Superior temporal gyrus (tissue), 1 donor: ENCODE results near the gene DISP3.

Experiments
- DNase-seq: peaks from one replicate; pipeline ENCODE4 v3.0.0-alpha.2; 2016; ENCODE audit errors: extremely low spot score

Gene DISP3

GRCh38 chr1:11528611-11529261 lies 49.8 kb downstream of the DISP3 start:
- no peak for DNase-seq

- no peak for DNase-seq
Measured at GRCh38 chr1:11529330-11529729, 50.4 kb downstream of the DISP3 start.

DNA sequence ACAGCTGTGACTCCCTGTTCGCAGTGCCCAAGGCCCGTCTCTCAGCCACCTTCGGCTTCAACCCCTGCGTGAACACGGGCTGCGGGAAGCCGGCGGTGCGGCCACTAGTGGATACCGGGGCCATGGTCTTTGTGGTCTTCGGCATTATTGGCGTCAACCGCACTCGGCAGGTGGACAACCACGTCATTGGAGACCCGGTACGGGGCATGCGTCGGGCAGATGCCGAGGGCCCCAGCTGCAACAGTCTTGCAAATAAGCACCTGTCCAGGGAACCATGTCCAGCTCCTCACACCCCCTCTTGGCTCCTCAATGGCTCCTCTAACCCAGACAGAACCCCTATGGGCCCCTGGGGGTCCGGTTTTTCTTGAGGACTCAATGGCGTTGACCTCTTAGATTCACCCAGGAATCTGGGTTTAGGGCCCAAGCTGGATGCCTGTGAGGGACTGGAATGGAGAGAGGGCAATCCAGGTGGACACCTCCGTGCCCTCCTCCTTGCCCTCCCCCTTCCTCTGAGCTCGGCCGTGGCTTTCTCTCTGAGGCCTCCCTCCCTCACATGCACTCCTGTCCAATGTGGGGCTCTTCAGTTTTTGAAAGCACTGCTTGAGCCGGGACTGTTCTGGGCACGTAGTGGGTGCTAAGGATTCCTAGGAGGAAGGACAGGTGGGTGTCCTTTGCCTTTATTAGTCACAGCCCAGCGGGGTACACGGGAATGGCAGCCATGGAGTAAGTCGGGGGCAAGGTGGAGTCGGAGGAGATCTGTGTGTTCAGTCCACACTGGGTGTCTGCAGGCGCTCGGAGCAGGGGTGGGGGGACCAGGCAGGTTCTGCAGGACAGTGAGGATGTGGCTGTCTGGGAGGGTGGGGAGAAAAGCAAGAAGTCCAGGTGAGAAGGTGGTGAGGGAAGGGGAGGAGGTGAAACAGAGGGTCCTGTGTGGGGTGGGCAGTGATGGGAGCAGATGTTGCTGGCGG lies 51.1 kb downstream of the DISP3 start:
- DNase-seq = no peak

GRCh38 chr1:11530731-11531311 lies 51.9 kb downstream of the DISP3 start:
- DNase-seq = no peak

DNA sequence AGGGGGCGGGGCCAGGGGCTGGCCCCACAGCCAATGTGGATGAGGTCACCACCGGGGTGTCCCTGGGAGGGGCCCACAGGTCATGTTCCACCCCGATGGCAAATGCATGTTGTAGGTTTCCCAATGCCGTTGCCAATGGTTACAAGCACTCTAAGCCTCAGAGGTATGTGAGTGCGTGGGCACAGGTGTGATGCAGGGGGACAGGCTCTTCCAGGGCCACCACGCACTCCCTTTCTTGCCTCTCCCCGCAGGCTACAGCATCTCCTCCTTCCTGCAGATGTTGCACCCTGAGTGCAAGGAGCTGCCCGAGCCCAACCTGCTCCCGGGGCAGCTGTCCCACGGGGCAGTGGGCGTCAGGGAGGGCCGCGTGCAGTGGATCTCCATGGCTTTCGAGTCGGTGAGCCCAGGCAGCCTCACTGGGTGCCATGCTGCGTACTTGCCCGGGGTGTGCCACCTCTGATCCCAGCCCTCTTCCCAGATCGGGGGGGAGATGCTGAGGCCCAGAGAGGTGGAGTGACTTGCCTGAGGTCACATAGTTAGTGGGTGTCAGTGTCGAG lies 52.4 kb downstream of the DISP3 start:
- DNase-seq = no peak

DNA sequence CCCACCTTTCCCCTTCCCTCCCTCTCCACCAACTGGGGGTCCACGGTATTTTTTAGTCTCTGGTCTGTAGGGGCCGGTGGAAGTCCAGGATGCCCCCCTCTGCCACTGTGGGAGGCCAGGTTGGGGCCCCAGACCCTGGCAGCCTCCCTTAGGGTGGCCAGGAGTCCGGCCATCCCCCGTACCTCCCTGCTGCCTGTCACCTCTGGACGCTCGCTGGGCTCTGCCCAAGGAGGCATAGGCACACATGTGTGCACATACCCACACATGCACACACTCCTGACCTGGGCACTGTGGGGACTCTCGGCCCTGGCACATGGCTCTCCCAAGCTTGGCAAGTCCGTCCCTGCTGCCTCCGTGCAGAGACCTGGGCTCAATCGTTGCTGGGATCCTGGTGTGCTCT lies 53.0 kb downstream of the DISP3 start:
- DNase-seq = no peak

DNA sequence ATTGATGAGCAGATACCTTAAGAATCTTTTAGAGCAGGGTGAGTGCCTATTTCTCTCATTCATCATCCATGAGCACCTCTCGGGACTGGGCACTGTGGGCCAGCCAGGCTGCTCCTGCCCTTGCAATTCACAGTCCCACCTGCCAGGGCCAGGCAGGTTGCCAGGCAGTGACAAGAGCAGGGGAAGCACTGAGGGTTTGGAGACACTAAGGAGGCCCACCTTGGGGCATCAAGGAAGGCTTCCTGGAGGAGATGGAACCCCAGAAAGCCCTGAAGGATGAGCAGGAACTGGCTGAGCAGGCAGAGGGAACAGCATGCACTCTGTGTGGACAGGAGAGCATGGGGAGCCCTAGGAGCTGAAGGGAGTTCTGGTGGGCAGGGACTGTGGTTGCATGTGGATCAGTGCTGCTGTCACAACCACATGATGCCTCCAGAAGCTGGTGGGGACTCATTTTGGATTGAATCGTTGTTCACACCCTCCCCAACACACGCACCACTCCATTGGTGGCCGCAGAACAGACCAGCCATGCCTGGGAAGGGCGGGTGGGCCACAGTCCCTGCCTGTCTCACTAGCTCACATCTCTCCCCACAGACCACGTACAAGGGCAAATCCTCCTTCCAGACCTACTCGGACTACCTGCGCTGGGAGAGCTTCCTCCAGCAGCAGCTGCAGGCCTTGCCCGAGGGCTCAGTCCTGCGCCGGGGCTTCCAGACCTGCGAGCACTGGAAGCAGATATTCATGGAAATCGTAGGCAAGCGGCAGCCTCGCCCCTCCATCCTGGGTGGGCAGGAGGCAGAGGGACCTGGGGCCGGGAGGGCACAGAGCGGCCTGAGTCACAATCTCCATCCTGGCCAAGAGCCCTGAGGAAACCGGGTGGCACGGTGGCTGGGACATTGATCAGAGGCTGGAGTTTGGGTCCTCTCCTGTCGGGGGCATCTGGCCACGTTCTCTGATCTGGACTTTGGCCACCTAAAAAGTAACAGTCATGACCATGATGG lies 55.1 kb downstream of the DISP3 start:
- DNase-seq = no peak

DNA sequence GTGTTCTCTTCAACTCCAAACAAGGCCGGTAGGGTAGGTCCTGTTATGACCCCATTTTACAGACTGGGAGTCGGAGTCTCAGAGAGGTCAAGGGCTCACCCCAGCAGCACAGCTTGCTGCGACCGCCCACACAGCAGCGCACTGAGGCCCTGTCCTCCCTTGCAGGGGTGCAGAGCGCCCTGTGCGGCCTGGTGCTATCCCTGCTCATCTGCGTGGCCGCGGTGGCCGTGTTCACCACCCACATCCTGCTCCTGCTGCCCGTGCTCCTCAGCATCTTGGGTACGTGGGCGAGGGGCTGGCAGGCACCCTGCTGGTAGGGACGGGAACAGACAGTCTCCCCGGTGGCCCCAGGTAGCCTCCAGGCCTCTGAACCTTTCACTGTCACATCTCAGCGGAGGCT lies 55.9 kb downstream of the DISP3 start:
- DNase-seq = no peak

GRCh38 chr1:11535316-11535715 lies 56.4 kb downstream of the DISP3 start:
- DNase-seq = no peak

DNA sequence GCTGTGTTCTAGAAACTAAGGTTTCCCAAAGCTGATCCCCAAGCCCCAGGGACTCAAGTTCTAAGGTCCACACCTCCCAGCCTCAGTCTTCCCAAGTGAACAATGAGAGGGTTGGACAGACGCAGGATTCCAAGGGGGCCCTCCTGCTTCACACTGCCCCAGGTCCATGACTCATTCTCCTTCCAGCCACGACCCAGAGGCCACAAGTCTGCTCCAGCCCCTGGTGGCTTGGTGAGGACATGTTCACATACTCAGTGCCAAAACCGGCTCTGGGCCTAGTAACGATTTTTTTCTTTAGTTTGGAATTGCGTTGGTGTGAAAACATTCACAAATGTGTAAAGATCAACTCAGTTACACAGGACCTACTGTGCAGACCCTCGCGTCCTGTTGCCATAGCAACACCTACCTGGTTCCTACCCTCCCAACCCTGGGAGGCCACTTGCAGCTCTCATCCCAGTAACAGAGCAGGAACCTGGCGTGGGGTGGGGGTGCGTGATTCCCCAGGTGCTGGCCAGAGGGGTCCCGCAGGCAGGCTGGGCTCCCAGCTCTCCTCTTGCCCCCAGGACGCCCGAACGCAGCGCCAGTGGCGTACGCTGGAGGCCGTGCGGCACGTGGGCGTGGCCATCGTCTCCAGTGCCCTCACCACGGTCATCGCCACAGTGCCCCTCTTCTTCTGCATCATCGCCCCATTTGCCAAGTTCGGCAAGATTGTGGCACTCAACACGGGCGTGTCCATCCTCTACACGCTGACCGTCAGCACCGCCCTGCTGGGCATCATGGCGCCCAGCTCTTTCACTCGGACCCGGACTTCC lies 57.0 kb downstream of the DISP3 start:
- DNase-seq = no peak

GRCh38 chr1:11536573-11537379 lies 57.8 kb downstream of the DISP3 start:
- no peak for DNase-seq

- DNase-seq = no peak
Measured at GRCh38 chr1:11537380-11537764, 58.4 kb downstream of the DISP3 start.

GRCh38 chr1:11537854-11538591 lies 59.1 kb downstream of the DISP3 start:
- DNase-seq = no peak

GRCh38 chr1:11538886-11539285 lies 59.9 kb downstream of the DISP3 start:
- no peak for DNase-seq

DNA sequence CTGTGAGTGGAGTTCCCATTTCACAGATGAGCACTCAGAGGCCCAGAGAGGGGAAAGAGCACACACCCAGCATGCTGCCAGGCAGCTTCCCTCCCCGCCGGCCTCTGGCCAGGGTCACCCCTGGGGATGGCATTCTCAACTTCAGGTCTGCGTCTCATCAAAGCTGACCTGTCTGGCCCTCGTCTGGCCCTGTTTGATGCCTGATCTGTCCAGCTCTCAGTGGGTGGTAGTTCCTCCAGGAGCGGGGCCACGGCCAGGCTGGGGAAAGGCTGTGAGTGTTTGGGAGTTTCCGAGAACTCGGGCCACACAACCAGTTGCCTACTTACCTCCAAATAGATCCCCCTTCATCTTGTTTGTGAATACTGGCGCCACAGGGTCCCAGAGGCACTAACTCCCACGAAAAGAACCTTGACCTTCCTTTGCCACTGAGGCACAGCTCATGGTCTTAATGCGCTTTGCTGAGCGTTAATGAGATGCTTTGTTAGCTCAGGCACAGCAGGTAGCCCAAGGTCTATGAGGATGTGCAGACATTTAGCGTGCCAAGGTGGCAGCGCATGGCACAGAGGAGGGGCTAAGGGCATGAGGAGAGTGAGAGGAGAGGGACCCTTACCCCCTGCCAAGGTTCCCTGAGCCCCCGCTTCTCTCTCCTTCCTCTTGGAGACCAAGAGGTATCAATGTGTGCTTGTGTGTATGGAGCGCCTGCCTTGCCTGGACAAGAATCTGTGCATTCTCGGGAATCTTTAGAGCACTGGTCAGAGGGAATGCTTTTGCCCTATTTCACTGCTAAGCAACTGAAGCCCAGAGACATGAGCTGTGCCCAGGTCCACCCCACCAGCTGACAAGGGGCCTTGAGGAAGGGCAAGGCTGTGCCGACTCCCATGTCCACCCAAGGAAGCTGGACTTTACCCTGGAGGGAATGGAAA lies 61.2 kb downstream of the DISP3 start:
- no peak for DNase-seq

GRCh38 chr1:11540773-11541160 lies 61.8 kb downstream of the DISP3 start:
- DNase-seq = no peak

GRCh38 chr1:11541236-11541635 lies 62.3 kb downstream of the DISP3 start:
- no peak for DNase-seq

- DNase-seq = no peak
Measured at GRCh38 chr1:11541956-11542355, 63.0 kb downstream of the DISP3 start.
